GM12878 (cell line): Measurements from ENCODE around the gene AFAP1.

Experiments used
- EZH2 ChIP-seq: IDR thresholded peaks from 2 replicates; pipeline ENCODE4 v1.6.1; 2012; ENCODE audit warnings: low read depth, mild to moderate bottlenecking, control low read depth, inconsistent platforms, low read length, borderline replicate concordance; ENCODE audit not compliant: control insufficient read depth
- RB1 ChIP-seq: fragments of 450-650 bp; formaldehyde crosslinking; IDR thresholded peaks from 2 replicates; pipeline ENCODE4 v1.6.1; 2017; ENCODE audit warnings: mild to moderate bottlenecking, borderline replicate concordance
- USF1 ChIP-seq: IDR thresholded peaks from 2 replicates; pipeline ENCODE4 v1.6.1; 2011; ENCODE audit warnings: borderline replicate concordance, low read depth, mild to moderate bottlenecking, moderate library complexity, mixed read lengths, low read length; ENCODE audit not compliant: insufficient read depth; ENCODE audit errors: extremely low read length
- TF ChIP-seq, protein P1 (sequence below), 3 experiments: IDR thresholded peaks in 2 of 3; conservative IDR thresholded peaks in 1 of 3; 2 replicates each; pipeline ENCODE4 v1.5.1; 2011; ENCODE audit warnings: low read depth in 3 of 3, low read length in 3 of 3, mild to moderate bottlenecking in 3 of 3, control low read depth in 2 of 3, moderate library complexity in 2 of 3, inconsistent platforms in 1 of 3, mixed read lengths in 1 of 3; ENCODE audit not compliant: control insufficient read depth in 2 of 3, insufficient read depth in 1 of 3; ENCODE audit errors: extremely low read depth in 1 of 3
- TF ChIP-seq, protein P2 (sequence below): fragments of 450-650 bp; IDR thresholded peaks from 2 replicates; pipeline ENCODE4 v1.6.1; 2017; ENCODE audit warnings: antibody characterized with exemption, mild to moderate bottlenecking, moderate library complexity

DNA sequence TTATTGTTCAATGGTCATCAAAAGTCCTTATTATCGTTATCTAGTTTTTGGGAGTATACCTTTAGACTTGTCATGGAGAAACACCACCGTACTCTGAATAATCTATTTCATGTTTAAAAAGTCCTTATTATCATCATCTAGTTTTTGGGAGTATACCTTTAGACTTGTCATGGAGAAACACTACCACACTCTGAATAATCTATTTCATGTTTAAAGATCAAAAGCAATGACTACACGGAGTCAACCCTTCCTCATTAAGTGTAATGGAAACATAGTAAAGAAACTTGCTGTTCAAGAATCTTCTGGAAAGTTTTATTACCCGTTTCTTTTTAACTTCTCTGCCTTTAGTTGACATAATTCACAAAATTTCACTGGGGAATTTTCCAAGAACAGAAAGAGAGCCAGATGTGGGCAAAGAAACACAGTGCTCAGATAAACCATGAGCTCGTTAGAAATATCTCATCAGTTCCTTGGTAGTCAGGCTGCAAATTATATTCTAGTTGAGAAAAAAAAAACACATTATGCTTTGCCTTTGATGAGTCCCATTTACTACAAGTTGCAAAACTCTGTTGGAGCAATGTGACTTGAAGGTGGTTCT is 158.8 kb downstream of the AFAP1 start:
- TF ChIP-seq RB1, result no peak
- TF ChIP-seq USF1, result no peak
- no peak for TF ChIP-seq EZH2
- TF ChIP-seq, protein P1, sequence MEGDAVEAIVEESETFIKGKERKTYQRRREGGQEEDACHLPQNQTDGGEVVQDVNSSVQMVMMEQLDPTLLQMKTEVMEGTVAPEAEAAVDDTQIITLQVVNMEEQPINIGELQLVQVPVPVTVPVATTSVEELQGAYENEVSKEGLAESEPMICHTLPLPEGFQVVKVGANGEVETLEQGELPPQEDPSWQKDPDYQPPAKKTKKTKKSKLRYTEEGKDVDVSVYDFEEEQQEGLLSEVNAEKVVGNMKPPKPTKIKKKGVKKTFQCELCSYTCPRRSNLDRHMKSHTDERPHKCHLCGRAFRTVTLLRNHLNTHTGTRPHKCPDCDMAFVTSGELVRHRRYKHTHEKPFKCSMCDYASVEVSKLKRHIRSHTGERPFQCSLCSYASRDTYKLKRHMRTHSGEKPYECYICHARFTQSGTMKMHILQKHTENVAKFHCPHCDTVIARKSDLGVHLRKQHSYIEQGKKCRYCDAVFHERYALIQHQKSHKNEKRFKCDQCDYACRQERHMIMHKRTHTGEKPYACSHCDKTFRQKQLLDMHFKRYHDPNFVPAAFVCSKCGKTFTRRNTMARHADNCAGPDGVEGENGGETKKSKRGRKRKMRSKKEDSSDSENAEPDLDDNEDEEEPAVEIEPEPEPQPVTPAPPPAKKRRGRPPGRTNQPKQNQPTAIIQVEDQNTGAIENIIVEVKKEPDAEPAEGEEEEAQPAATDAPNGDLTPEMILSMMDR (IDR thresholded peaks at IDR 0.05 in 2 of 3, conservative IDR thresholded peaks at IDR 0.05 in 1 of 3; ENCODE audit: control insufficient read depth in 2 of 3, extremely low read depth in 1 of 3, insufficient read depth in 1 of 3, low read depth in 3 of 3, low read length in 3 of 3), result no peak
- TF ChIP-seq, protein P2, sequence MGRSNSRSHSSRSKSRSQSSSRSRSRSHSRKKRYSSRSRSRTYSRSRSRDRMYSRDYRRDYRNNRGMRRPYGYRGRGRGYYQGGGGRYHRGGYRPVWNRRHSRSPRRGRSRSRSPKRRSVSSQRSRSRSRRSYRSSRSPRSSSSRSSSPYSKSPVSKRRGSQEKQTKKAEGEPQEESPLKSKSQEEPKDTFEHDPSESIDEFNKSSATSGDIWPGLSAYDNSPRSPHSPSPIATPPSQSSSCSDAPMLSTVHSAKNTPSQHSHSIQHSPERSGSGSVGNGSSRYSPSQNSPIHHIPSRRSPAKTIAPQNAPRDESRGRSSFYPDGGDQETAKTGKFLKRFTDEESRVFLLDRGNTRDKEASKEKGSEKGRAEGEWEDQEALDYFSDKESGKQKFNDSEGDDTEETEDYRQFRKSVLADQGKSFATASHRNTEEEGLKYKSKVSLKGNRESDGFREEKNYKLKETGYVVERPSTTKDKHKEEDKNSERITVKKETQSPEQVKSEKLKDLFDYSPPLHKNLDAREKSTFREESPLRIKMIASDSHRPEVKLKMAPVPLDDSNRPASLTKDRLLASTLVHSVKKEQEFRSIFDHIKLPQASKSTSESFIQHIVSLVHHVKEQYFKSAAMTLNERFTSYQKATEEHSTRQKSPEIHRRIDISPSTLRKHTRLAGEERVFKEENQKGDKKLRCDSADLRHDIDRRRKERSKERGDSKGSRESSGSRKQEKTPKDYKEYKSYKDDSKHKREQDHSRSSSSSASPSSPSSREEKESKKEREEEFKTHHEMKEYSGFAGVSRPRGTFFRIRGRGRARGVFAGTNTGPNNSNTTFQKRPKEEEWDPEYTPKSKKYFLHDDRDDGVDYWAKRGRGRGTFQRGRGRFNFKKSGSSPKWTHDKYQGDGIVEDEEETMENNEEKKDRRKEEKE, result no peak
